WTC11 (cell line): ENCODE data around the gene GDF2. TPM values are rescaled to one million over a fixed set of nuclear protein-coding genes. Genes with fewer than 3 reads are reported as not detected.

Experiments used
- ATAC-seq: fragments of 200-7000 bp; cut with Tn5 transposase; 2 replicates; pipeline ENCODE4 v1.10.0; 2021; ENCODE audit warnings: mild to moderate bottlenecking, moderate library complexity
- CTCF ChIA-PET: fragments of 300-600 bp; sonication (Branson Sonifier 250); formaldehyde crosslinking; loops from one replicate; lab custom pipeline; 2021; ENCODE audit warnings: antibody characterized with exemption; lab: Charles Lee
- POLR2A ChIA-PET: fragments of 350-600 bp; sonication (Branson Sonifier 250); formaldehyde crosslinking; loops from one replicate; lab custom pipeline; 2021; ENCODE audit warnings: antibody characterized with exemption; lab: Charles Lee
- DNase-seq: peaks from one replicate; pipeline ENCODE4 v3.0.0; 2021; ENCODE audit warnings: low spot score
- H3K27ac Mint-ChIP-seq: 2 replicates; pipeline ENCODE4 v1.8.0; 2021; ENCODE audit warnings: mixed read lengths
- H3K27me3 Mint-ChIP-seq: 2 replicates; pipeline ENCODE4 v1.8.0; 2021; ENCODE audit warnings: low read depth, mild to moderate bottlenecking, moderate library complexity, mixed read lengths
- H3K36me3 Mint-ChIP-seq: 2 replicates; pipeline ENCODE4 v1.8.0; 2021; ENCODE audit warnings: mixed read lengths
- H3K4me1 Mint-ChIP-seq: 2 replicates; pipeline ENCODE4 v1.8.0; 2022; ENCODE audit warnings: mixed read lengths
- H3K4me3 Mint-ChIP-seq: 2 replicates; pipeline ENCODE4 v1.8.0; 2021; ENCODE audit warnings: mild to moderate bottlenecking, moderate library complexity, mixed read lengths
- H3K9me3 Mint-ChIP-seq: 2 replicates; pipeline ENCODE4 v1.8.0; 2021; ENCODE audit warnings: mixed read lengths
- ELF4 ChIP-seq: sonication (generic); formaldehyde crosslinking; IDR thresholded peaks from 2 replicates; pipeline ENCODE4 v1.8.1; 2022; ENCODE audit warnings: low read depth, mild to moderate bottlenecking, moderate library complexity, missing genetic modification reagents
- FOXJ3 ChIP-seq: sonication (generic); formaldehyde crosslinking; IDR thresholded peaks from 2 replicates; pipeline ENCODE4 v1.9.0; 2021; ENCODE audit warnings: missing genetic modification reagents, mild to moderate bottlenecking, borderline replicate concordance
- GABPB1 ChIP-seq: sonication (generic); formaldehyde crosslinking; IDR thresholded peaks from 2 replicates; pipeline ENCODE4 v1.8.1; 2023; ENCODE audit warnings: mild to moderate bottlenecking, missing genetic modification reagents
- JAZF1 ChIP-seq: fragments of 250-450 bp; sonication (Bioruptor Pico); IDR thresholded peaks from 2 replicates; pipeline ENCODE4 v1.9.0; 2021; ENCODE audit warnings: moderate library complexity, mild to moderate bottlenecking, inconsistent platforms
- JUN ChIP-seq: sonication (generic); formaldehyde crosslinking; IDR thresholded peaks from 2 replicates; pipeline ENCODE4 v1.8.0; 2023; ENCODE audit warnings: mild to moderate bottlenecking, missing genetic modification reagents
- MXD4 ChIP-seq: fragments of 250-450 bp; sonication (Bioruptor Pico); IDR thresholded peaks from 2 replicates; pipeline ENCODE4 v1.8.0; 2021; ENCODE audit warnings: mild to moderate bottlenecking, moderate library complexity, borderline replicate concordance
- OVOL2 ChIP-seq: fragments of 250-450 bp; sonication (Bioruptor Pico); IDR thresholded peaks from 2 replicates; pipeline ENCODE4 v1.9.0; 2021; ENCODE audit warnings: mild to moderate bottlenecking, borderline replicate concordance
- SMAD3 ChIP-seq: sonication (generic); formaldehyde crosslinking; IDR thresholded peaks from 2 replicates; pipeline ENCODE4 v1.8.0; 2022; ENCODE audit warnings: missing genetic modification reagents, mild to moderate bottlenecking, borderline replicate concordance
- SMAD4 ChIP-seq: sonication (generic); formaldehyde crosslinking; IDR thresholded peaks from 2 replicates; pipeline ENCODE4 v1.8.0; 2022; ENCODE audit warnings: mild to moderate bottlenecking, missing genetic modification reagents
- SOX15 ChIP-seq: fragments of 250-450 bp; sonication (Bioruptor Pico); IDR thresholded peaks from 2 replicates; pipeline ENCODE4 v1.9.0; 2021; ENCODE audit warnings: mild to moderate bottlenecking
- ZNF138 ChIP-seq: sonication (generic); formaldehyde crosslinking; conservative IDR thresholded peaks from 2 replicates; pipeline ENCODE4 v1.8.1; 2022; ENCODE audit warnings: mild to moderate bottlenecking, moderate library complexity, missing genetic modification reagents
- ZNF232 ChIP-seq: sonication (generic); formaldehyde crosslinking; IDR thresholded peaks from 2 replicates; pipeline ENCODE4 v1.8.0; 2022; ENCODE audit warnings: mild to moderate bottlenecking, missing genetic modification reagents
- ZNF317 ChIP-seq: sonication (generic); formaldehyde crosslinking; IDR thresholded peaks from 2 replicates; pipeline ENCODE4 v1.8.1; 2023; ENCODE audit warnings: low read depth, mild to moderate bottlenecking, moderate library complexity, missing genetic modification reagents, borderline replicate concordance
- total RNA-seq: library from RNA; stranded (reverse); gene quantifications from 3 replicates; pipeline ENCODE4 v1.2.3, GENCODE V29; 2021
- TF ChIP-seq, protein P1 (sequence below): sonication (generic); formaldehyde crosslinking; IDR thresholded peaks from 2 replicates; pipeline ENCODE4 v1.8.0; 2023; ENCODE audit warnings: mild to moderate bottlenecking, missing genetic modification reagents
- TF ChIP-seq, protein P2 (sequence below): sonication (generic); formaldehyde crosslinking; conservative IDR thresholded peaks from 2 replicates; pipeline ENCODE4 v1.8.1; 2023; ENCODE audit warnings: mild to moderate bottlenecking, low read depth, missing genetic modification reagents, moderate library complexity
- TF ChIP-seq, protein P3 (sequence below): fragments of 250-450 bp; sonication (Bioruptor Pico); IDR thresholded peaks from 2 replicates; pipeline ENCODE4 v2.1.2; 2022; ENCODE audit warnings: mild to moderate bottlenecking, moderate library complexity
- TF ChIP-seq, protein P4 (sequence below): sonication (generic); formaldehyde crosslinking; IDR thresholded peaks from 2 replicates; pipeline ENCODE4 v1.8.0; 2023; ENCODE audit warnings: missing genetic modification reagents

GDF2 gene
- total RNA-seq, 1 experiment from 2014 or later: not detected

DNA sequence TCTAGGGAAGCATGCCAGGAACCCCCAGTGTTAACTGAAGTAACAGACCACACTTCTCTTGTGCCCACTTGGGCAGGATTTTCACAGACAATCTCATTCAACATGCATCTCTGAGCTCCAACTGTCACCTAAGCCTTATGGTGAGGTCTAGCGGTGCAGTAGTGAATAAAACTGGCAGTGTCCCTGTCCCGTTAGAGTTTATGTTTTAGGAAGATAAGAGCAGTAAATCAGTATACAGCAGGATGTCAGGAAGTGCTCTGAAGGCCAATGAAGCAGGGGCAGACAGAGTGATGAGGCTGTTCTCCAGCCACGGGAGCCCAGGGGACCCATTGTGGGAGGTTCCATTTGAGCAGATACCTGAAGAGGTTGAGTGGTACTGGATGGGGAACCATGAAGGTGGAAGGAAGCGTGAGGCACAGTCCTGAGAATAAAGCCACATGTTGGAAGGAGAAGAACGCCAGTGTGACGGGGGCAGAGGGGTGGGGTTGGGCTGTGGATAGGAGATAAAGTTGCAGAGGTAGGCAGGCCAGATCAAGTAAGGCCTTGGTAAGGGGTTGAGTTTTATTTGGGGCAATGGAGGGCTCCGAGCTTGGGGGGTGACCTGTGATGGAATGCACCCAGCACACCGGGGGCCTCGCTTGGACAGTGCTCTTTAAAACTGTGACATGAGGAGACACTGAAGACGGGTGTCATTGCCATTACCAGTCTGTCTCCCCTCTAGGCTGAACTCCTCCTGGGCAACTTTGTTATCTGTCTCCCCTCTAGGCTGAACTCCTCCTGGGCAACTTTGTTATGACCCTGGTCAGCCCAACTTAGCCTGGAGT lies 15.7 kb upstream of the GDF2 start:
- peaks cover 33% of the 10 kb centered on the region for H3K4me1 Mint-ChIP-seq
- H3K27me3 Mint-ChIP-seq: peaks cover 18% of the 10 kb centered on the region
- ChIA-PET CTCF (interaction anchor here (1.1 to 2.9 kb wide), 3 partner anchors 259 to 280 kb away, joined by 3 to 15 read pairs (median 3); no protein-coding TSS in a partner anchor), POLR2A (no interaction called here)
- no peaks in the 10 kb centered on the region for H3K9me3 Mint-ChIP-seq
- ATAC-seq (no peak), DNase-seq (no peak)
- TF ChIP-seq FOXJ3 (CRISPR knock-in tag): no peak
- TF ChIP-seq JAZF1 (CRISPR knock-in tag): no peak
- TF ChIP-seq, protein P1, sequence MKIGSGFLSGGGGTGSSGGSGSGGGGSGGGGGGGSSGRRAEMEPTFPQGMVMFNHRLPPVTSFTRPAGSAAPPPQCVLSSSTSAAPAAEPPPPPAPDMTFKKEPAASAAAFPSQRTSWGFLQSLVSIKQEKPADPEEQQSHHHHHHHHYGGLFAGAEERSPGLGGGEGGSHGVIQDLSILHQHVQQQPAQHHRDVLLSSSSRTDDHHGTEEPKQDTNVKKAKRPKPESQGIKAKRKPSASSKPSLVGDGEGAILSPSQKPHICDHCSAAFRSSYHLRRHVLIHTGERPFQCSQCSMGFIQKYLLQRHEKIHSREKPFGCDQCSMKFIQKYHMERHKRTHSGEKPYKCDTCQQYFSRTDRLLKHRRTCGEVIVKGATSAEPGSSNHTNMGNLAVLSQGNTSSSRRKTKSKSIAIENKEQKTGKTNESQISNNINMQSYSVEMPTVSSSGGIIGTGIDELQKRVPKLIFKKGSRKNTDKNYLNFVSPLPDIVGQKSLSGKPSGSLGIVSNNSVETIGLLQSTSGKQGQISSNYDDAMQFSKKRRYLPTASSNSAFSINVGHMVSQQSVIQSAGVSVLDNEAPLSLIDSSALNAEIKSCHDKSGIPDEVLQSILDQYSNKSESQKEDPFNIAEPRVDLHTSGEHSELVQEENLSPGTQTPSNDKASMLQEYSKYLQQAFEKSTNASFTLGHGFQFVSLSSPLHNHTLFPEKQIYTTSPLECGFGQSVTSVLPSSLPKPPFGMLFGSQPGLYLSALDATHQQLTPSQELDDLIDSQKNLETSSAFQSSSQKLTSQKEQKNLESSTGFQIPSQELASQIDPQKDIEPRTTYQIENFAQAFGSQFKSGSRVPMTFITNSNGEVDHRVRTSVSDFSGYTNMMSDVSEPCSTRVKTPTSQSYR: no peak
- TF ChIP-seq SMAD3 (CRISPR knock-in tag): no peak
- H3K4me3 Mint-ChIP-seq: no peak overlapping the region
- H3K27ac Mint-ChIP-seq: no peak overlapping the region
- no peaks in the 10 kb centered on the region for H3K36me3 Mint-ChIP-seq

DNA sequence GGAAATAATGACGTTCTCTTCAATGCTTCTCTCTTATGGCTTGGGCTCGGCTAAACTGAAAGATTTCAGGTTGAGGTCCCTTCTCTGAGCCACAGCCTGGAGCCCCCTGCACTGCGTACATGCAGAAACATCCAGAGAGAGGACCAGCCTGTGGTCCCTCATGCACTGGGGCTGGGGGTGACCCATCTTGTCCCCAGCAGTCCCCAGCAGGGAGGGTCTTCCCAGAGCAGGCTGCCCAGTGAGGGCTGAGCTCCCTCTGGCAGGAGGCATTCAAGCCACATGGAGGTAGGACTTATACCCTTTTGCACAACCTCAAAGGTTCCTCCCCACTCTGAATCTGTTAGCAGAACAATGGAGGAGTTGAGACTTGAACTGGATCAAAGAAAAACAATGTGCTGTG lies 14.9 kb upstream of the GDF2 start:
- DNase-seq (no peak), ATAC-seq (no peak)
- Mint-ChIP-seq H3K4me3 (no peak overlapping the region), H3K9me3 (no peaks in the 10 kb centered on the region), H3K27ac (no peak overlapping the region)
- TF ChIP-seq ELF4 (CRISPR knock-in tag): no peak
- TF ChIP-seq, all 79 proteins: peak for 0
- H3K36me3 Mint-ChIP-seq: no peaks in the 10 kb centered on the region
- ChIA-PET CTCF (interaction anchor here (0.9 to 2.9 kb wide), 3 partner anchors 18 to 312 kb away, joined by 3 to 15 read pairs (median 3); no protein-coding TSS in a partner anchor), POLR2A (no interaction called here)
- H3K27me3 Mint-ChIP-seq: peaks cover 10% of the 10 kb centered on the region
- peaks cover 33% of the 10 kb centered on the region for H3K4me1 Mint-ChIP-seq

DNA sequence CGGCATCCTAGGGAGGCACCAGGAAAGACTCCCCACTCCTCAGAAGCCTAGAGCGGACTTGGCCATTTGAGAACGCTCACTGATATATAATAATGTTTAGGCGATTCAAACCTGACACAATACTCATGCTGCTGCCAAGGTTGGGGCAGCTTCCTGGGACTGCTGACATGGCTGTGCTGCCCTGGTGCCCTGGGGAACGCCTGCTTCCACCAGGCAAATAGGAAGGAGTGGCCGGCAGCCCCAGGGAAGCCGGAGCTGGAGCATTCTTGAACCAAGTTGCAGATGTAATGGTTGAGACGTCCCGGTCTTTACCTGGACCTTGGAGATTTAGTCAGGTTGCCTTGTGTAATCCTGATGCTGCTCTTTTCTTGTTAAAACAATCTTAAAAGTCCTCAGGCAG lies 13.5 kb upstream of the GDF2 start:
- Mint-ChIP-seq H3K27ac (no peak overlapping the region), H3K36me3 (no peaks in the 10 kb centered on the region), H3K27me3 (no peaks in the 10 kb centered on the region; the same call in 1 of the 2 replicates), H3K4me3 (no peak overlapping the region), H3K9me3 (no peaks in the 10 kb centered on the region), H3K4me1 (peaks cover 33% of the 10 kb centered on the region)
- CTCF ChIA-PET: interaction anchor here (1.0 to 2.9 kb wide), 4 partner anchors 9 to 261 kb away, joined by 3 to 15 read pairs (median 5); partner anchors contain the start of gene GDF10
- POLR2A ChIA-PET: no interaction called here
- DNase-seq (no peak), ATAC-seq (no peak)
- TF ChIP-seq SMAD4 (CRISPR knock-in tag): no peak
- no peak for TF ChIP-seq MXD4 (CRISPR knock-in tag)
- no peak for TF ChIP-seq GABPB1 (CRISPR knock-in tag)
- TF ChIP-seq, protein P2, sequence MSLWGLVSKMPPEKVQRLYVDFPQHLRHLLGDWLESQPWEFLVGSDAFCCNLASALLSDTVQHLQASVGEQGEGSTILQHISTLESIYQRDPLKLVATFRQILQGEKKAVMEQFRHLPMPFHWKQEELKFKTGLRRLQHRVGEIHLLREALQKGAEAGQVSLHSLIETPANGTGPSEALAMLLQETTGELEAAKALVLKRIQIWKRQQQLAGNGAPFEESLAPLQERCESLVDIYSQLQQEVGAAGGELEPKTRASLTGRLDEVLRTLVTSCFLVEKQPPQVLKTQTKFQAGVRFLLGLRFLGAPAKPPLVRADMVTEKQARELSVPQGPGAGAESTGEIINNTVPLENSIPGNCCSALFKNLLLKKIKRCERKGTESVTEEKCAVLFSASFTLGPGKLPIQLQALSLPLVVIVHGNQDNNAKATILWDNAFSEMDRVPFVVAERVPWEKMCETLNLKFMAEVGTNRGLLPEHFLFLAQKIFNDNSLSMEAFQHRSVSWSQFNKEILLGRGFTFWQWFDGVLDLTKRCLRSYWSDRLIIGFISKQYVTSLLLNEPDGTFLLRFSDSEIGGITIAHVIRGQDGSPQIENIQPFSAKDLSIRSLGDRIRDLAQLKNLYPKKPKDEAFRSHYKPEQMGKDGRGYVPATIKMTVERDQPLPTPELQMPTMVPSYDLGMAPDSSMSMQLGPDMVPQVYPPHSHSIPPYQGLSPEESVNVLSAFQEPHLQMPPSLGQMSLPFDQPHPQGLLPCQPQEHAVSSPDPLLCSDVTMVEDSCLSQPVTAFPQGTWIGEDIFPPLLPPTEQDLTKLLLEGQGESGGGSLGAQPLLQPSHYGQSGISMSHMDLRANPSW: no peak
- TF ChIP-seq ZNF138 (CRISPR knock-in tag): no peak
- TF ChIP-seq, protein P3, sequence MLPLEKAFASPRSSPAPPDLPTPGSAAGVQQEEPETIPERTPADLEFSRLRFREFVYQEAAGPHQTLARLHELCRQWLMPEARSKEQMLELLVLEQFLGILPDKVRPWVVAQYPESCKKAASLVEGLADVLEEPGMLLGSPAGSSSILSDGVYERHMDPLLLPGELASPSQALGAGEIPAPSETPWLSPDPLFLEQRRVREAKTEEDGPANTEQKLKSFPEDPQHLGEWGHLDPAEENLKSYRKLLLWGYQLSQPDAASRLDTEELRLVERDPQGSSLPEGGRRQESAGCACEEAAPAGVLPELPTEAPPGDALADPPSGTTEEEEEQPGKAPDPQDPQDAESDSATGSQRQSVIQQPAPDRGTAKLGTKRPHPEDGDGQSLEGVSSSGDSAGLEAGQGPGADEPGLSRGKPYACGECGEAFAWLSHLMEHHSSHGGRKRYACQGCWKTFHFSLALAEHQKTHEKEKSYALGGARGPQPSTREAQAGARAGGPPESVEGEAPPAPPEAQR (CRISPR knock-in tag): no peak
- no peak for TF ChIP-seq OVOL2 (CRISPR knock-in tag)
- no peak for TF ChIP-seq JUN (CRISPR knock-in tag)
- no peak for TF ChIP-seq ZNF232
- no peak for TF ChIP-seq SOX15 (CRISPR knock-in tag)
- TF ChIP-seq ZNF317 (CRISPR knock-in tag): no peak
- TF ChIP-seq, protein P4, sequence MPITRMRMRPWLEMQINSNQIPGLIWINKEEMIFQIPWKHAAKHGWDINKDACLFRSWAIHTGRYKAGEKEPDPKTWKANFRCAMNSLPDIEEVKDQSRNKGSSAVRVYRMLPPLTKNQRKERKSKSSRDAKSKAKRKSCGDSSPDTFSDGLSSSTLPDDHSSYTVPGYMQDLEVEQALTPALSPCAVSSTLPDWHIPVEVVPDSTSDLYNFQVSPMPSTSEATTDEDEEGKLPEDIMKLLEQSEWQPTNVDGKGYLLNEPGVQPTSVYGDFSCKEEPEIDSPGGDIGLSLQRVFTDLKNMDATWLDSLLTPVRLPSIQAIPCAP (CRISPR knock-in tag): no peak
- TF ChIP-seq, all 79 proteins: peak for 0
